Measurements from ENCODE around the gene LIPN.
"Not testable (repeated sequence)": the region's sequence is repeated elsewhere in the genome, so short reads cannot be mapped to it uniquely, and the experiment has no call there.

LIPN gene

GRCh38 chr10:88759366-88760101 is at the start of gene LIPN:
TSS of gene LIPN (plus strand) at chr10:88760020. CDS start at chr10:88761406, 1,386 bp downstream.
- DNase-seq: no peak

DNA sequence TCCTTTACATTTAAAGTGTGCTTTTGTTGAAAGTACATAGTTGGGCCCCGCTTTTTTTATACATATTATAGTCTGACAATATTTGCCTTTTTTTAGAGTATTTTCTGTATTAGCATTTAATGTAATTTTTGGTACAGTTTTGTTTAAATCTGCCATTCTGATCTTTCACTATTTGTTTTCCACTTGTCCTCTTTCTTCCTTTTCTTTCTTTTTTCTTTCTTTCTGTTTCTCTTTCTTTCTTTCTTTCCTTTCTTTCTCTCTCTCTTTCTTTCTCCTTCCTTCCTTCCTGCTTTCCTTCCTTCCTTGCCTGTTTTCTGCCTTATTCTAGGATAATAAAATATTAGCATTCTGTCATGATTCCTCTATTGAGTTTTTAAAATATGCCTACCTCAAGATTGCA is 44.3 kb upstream of the LIPN start:
- DNase-seq: no peak

- DNase-seq: no peak
Observed at GRCh38 chr10:88721392-88721791, 38.4 kb upstream of the LIPN start.

DNA sequence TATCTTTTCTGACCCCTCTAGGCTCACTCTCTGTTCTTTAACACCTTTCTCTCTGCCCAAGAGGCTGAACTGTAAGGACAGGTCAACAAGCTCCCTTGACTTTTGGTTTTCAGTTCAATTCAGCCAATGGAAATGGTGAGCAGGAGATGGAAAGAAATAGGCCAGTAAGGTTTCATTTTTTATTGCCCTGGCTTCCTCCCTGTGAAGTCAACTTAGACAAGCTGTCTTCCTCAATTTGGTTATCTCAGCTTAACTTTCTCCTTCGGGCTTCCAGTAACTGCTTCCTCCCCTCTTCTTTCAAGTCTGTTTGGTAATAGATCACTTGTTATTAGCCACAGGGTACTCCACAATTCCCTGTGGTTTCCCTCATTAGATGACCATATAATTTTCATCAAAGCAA is 34.0 kb upstream of the LIPN start:
- no peak for DNase-seq

DNA sequence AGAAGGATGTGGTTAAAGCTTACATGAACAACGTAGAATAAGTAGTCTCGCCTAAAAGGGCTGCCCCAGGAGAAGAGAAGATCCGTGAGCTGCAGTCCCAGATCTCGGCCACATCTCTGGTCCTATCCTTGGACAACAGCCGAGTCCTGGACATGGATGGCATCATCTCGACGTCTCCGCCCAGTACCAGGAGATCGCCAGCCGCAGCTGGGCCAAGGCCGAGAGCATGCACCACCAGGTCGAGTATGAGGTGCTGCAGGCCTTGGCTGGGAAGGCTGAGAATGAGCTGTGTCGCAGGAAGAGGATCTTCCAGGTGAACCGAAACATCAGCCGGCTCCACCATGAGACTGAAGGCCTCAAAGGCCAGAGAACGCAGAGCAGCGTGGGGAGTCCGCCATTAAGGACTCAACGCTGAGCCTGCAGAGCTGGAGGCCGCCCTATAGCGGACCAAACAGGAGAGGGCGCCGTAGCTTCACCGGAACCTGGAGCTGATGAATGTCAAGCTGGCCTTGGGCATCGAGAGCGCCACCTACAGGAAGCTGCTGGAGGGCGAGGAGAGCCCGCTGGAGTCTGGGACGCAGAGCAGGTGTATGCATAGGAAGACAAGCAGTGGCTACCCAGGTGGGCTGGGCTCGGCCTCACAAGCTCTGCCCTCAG is 31.6 kb upstream of the LIPN start:
- DNase-seq: no peak

GRCh38 chr10:88730864-88731263 is 29.0 kb upstream of the LIPN start:
- no peak for DNase-seq

DNA sequence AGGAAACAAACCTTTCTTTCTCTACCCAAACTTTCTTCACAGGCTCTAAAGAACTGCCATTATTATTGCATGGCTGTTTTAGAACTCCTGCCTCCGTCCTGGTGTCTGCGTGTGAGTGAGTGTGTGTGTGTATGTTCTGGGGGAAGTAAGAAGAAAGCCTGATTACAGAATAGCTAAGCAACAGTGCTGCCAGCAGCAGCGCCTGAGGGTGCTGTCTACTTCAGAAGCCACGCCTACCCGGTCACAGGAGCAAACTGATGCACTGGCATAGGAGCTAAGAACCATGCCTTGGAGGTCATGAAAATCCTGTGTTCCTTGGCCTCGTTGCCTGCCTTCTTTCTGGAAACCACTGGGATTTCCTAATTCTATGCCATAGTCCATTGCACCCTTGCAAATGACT is 28.5 kb upstream of the LIPN start:
- no peak for DNase-seq

- DNase-seq: no peak
Observed at GRCh38 chr10:88733215-88733614, 26.6 kb upstream of the LIPN start.

DNA sequence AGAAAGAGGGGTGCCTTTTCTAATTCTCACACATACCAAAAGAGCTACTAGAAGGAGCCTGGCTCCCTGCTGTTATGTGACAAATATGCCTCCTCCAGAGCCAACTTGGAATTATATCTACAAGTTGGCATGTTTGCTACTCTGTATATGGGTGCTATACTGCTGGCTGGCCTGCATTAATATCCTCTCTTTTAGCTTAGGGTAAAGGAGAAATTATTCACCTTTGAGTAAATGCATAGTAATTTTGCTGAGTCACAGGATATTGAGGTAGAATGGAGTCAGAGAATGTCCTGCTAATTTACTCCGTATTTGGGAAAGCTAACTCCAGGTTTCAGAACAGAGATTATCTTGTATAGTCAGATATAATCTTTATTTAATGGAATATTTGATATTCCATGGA is 24.2 kb upstream of the LIPN start:
- no peak for DNase-seq

- not testable (repeated sequence) for DNase-seq
Observed at GRCh38 chr10:88741921-88742320, 17.9 kb upstream of the LIPN start.

DNA sequence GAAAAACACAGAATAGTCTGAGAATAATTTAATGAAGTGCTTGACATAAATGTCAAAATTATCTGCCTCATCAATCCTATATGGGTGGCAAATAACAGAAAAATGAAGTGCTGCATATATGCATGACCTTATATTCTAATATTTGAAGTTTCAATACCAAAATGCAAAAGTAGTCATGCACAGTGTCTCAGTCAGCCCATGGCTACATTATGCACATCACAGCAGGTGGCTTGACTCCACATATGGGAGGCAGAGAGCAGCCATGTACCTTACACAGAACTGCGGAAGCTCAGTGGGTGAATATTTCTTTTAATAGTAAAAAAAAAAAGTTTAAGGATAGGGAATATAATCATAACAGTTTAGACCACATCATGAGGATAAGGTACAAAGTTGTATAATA is 17.4 kb upstream of the LIPN start:
- no peak for DNase-seq

DNA sequence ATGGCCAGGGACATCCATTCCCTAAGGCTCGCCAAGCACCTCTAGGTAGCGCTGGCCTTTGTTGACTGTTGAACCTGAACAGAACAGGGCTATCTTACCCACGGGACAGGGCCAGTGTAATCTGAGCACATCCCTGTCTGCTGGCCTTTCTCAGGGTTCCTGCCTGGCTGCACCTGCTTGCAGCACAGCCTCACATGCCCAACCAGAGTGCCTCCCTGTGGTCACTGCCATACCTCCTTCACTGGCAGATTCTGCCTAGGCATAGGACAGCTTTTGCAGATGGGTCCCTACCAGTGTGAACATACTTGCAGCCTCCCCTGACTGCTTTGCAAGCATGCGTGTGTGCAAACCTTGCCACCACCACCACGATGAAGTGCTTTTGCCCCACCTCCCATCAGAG is 15.8 kb upstream of the LIPN start:
- no peak for DNase-seq

- no peak for DNase-seq
Observed at GRCh38 chr10:88745633-88746032, 14.2 kb upstream of the LIPN start.

DNA sequence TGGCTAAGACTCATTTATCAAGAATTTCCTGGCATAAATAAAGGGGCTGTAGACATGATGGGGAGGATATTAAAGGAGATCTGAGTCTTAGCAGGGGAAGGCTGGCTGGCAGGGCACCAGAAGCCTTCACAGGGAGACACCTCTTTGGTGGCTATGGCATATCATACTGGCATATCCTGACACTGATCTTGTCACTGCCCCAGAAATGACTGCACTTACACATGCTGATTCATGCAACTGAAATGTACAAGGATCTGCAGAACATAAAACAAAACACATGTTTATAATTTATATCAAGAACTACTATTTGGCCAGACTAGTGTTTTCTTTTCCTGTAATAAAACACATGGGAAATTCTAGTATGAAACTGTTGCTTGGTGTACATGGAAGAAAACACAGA is 5.5 kb upstream of the LIPN start:
- no peak for DNase-seq

DNA sequence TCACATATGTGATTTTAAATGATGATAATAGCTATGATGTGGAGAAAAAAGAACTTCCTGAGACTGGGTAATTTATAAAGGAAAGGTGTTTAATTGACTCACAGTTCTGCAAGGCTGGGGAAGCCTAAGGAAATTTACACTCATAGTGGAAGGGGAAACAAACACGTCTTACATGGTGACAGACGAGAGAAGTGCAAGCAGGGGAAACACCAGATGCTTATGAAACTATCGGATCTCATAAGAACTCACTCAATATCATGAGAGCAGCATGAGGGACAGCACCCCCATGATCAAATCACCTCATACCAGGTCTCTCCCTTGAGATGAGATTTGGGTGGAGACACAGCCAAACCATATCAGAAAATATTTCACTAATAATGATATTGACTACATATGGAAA is 4.1 kb upstream of the LIPN start:
- no peak for DNase-seq

- no peak for DNase-seq
Observed at GRCh38 chr10:88756660-88757059, 3.2 kb upstream of the LIPN start.

DNA sequence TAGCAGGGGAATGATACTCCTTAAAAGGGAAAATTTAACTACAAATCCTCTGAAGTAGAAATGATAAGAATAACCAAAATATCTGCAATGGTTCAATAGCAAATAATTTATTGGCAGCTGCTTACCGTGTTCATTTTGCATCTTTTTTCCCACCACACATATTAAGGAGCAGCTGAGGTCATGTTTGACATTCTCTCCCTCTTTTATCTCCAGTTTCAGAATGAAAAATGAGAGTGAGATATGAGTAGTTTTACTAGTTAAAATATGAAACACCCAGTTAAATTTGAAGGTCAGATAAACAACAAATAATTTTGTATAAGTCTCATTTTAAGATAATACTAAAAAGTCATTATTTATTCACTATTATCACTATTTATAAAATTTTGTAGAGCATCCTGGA is 3.1 kb downstream of the LIPN start:
- DNase-seq: no peak

- DNase-seq: no peak
Observed at GRCh38 chr10:88763441-88763840, 3.6 kb downstream of the LIPN start.

GRCh38 chr10:88764110-88764509 is 4.3 kb downstream of the LIPN start:
- no peak for DNase-seq

DNA sequence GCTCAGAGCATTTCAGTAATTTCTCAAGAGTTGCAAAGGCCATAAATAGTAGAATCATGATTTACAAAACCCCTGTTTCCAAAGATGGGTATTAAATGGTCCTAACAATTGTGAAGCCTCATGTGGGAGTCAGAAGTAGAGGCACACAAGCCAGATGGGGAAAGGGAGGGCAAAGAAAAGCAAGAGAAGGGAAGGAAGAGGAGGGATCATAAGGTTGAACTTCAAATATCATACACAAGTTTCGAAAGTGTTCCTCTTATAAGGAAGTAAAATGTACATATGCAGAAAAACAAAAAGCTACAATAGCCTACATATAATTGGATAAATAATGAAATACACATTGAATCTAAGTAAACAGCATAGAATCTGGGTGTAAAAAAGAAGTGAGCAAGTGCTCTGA is 6.0 kb downstream of the LIPN start:
- no peak for DNase-seq

- no peak for DNase-seq
Observed at GRCh38 chr10:88769384-88769783, 9.6 kb downstream of the LIPN start.

GRCh38 chr10:88781206-88781605 is 21.4 kb downstream of the LIPN start:
- DNase-seq: no peak

DNA sequence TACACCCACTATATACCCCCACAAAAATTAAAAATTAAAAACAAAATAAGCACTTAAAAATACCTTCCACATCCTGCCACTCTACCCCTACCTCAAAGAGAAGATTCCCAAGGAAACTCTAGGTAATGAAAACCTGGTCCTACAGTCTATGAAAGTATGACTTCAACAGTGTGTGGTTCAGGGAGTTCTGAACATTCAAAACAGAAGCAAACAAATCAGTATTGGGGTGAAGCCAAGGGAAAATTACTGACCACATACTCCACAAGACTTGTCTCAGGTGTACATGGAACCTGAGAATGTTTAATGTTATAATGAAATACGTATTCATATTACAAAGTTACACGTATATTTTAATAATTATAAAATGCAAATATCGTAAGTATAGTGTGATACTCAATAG is 22.4 kb downstream of the LIPN start:
- DNase-seq: no peak

GRCh38 chr10:88783724-88784123 is 23.9 kb downstream of the LIPN start:
- DNase-seq: no peak
